ENCODE data around the gene SRSF5. TPM values are rescaled to one million over a fixed set of nuclear protein-coding genes. Genes with fewer than 3 reads are reported as not detected.

SRSF5 gene
- total and polyA plus RNA-seq, 2 of the 13 experiments (the other 11 are each of a cell fraction or from before 2014, with no cell fraction given) = 189 to 277 TPM

DNA sequence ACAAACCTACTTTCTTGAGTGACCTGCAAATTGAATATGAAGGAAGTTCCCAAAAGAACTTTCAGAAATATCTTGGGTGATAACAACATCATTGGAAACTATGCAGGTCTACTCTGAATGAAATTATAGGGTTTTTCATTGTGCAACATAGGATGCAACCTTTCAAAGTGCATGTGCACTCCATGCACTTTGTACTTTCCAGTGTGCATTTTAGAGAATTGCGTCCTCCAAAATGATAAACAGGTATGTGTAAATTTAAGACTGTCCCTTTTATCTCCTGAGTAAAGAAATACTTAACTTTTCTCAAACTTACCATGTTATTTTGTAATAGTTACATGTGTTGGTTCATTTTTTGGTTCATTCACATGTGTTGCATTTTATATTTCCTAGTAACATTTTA lies 13.2 kb downstream of the SRSF5 start (continued):
- TF ChIP-seq, protein P1, sequence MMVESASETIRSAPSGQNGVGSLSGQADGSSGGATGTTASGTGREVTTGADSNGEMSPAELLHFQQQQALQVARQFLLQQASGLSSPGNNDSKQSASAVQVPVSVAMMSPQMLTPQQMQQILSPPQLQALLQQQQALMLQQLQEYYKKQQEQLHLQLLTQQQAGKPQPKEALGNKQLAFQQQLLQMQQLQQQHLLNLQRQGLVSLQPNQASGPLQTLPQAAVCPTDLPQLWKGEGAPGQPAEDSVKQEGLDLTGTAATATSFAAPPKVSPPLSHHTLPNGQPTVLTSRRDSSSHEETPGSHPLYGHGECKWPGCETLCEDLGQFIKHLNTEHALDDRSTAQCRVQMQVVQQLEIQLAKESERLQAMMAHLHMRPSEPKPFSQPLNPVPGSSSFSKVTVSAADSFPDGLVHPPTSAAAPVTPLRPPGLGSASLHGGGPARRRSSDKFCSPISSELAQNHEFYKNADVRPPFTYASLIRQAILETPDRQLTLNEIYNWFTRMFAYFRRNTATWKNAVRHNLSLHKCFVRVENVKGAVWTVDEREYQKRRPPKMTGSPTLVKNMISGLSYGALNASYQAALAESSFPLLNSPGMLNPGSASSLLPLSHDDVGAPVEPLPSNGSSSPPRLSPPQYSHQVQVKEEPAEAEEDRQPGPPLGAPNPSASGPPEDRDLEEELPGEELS (CRISPR knock-in tag; IDR thresholded peaks at IDR 0.05) = 0 out of 2 replicates have a peak, but pooled peaks have one; percentile 38
- TF ChIP-seq CREM (IDR thresholded peaks at IDR 0.05) (peak; percentile 42; the same call in 1 of the 2 replicates), CREM (CRISPR knock-in tag; IDR thresholded peaks at IDR 0.05) (no peak), NFKB2 (CRISPR knock-in tag; IDR thresholded peaks at IDR 0.05; ENCODE audit: borderline replicate concordance) (no peak), FOXA3 (CRISPR knock-in tag; IDR thresholded peaks at IDR 0.05) (peak; percentile 57; the same call in 1 of the 2 replicates), FOXJ3 (CRISPR knock-in tag; IDR thresholded peaks at IDR 0.05; ENCODE audit: borderline replicate concordance) (peak; percentile 52; the same call in 1 of the 2 replicates), NR2F6 (IDR thresholded peaks at IDR 0.05) (peak; percentile 22; the same call in 1 of the 2 replicates), NR2F6 (CRISPR knock-in tag; IDR thresholded peaks at IDR 0.05) (peak; percentile 15; the same call in 1 of the 2 replicates), HNF4A (CRISPR knock-in tag; IDR thresholded peaks at IDR 0.05) (peak; percentile 83), SIN3B (IDR thresholded peaks at IDR 0.05; ENCODE audit: low read length) (no peak), REST (IDR thresholded peaks at IDR 0.05; ENCODE audit: borderline replicate concordance in 1 of 2, low read depth in 1 of 2, low read length in 2 of 2) (no peak), HMG20A (CRISPR knock-in tag; IDR thresholded peaks at IDR 0.05; ENCODE audit: borderline replicate concordance) (0 out of 2 replicates have a peak, but pooled peaks have one; percentile 44), NCOR1 (IDR thresholded peaks at IDR 0.05; ENCODE audit: borderline replicate concordance, low read length) (peak; percentile 88), ZNF383 (CRISPR knock-in tag; IDR thresholded peaks at IDR 0.05; ENCODE audit: borderline replicate concordance) (no peak), SOX13 (IDR thresholded peaks at IDR 0.05) (no peak), SOX13 (CRISPR knock-in tag; conservative IDR thresholded peaks at IDR 0.05 in 1 of 2, IDR thresholded peaks at IDR 0.05 in 1 of 2) (peak in 1 of 2 experiments; percentile 48; a peak in 1 of 4 replicates), ZIK1 (CRISPR knock-in tag; IDR thresholded peaks at IDR 0.05; ENCODE audit: borderline replicate concordance, low read depth) (no peak), CEBPB (IDR thresholded peaks at IDR 0.05; ENCODE audit: borderline replicate concordance, low read depth, low read length) (peak; percentile 88), FOXP1 (IDR thresholded peaks at IDR 0.05) (no peak), FOXP1 (CRISPR knock-in tag; IDR thresholded peaks at IDR 0.05) (peak; percentile 70; the same call in 1 of the 2 replicates), EP300 (IDR thresholded peaks at IDR 0.05; ENCODE audit: low read depth in 2 of 2, low read length in 2 of 2) (peak in 1 of 2 experiments; percentile 46; a peak in 1 of 4 replicates), EP300 (CRISPR knock-in tag; IDR thresholded peaks at IDR 0.05; ENCODE audit: borderline replicate concordance) (no peak), ZNF329 (CRISPR knock-in tag; IDR thresholded peaks at IDR 0.05; ENCODE audit: low read depth) (no peak)
- TF ChIP-seq, protein P2, sequence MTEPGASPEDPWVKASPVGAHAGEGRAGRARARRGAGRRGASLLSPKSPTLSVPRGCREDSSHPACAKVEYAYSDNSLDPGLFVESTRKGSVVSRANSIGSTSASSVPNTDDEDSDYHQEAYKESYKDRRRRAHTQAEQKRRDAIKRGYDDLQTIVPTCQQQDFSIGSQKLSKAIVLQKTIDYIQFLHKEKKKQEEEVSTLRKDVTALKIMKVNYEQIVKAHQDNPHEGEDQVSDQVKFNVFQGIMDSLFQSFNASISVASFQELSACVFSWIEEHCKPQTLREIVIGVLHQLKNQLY (CRISPR knock-in tag; IDR thresholded peaks at IDR 0.05) = peak; percentile 16; the same call in 1 of the 2 replicates
- TF ChIP-seq, protein P3, sequence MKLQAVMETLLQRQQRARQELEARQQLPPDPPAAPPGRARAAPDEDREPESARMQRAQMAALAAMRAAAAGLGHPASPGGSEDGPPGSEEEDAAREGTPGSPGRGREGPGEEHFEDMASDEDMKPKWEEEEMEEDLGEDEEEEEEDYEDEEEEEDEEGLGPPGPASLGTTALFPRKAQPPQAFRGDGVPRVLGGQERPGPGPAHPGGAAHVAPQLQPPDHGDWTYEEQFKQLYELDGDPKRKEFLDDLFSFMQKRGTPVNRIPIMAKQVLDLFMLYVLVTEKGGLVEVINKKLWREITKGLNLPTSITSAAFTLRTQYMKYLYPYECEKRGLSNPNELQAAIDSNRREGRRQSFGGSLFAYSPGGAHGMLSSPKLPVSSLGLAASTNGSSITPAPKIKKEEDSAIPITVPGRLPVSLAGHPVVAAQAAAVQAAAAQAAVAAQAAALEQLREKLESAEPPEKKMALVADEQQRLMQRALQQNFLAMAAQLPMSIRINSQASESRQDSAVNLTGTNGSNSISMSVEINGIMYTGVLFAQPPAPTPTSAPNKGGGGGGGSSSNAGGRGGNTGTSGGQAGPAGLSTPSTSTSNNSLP (IDR thresholded peaks at IDR 0.05; ENCODE audit: low read depth, low read length) = peak; percentile 42; the same call in 1 of the 2 replicates

All from HepG2 (cell line).